Hematopoietic multipotent progenitor cell treated with erythropoietin and hydrocortisone succinate and interleukin-3 and kit ligand, for 15 days (in vitro differentiated cells): Measurements from ENCODE around the gene UBFD1.
"Not testable (repeated sequence)": the region's sequence is repeated elsewhere in the genome, so short reads cannot be mapped to it uniquely, and the experiment has no call there.

Experiments used
- DNase-seq: peaks from one replicate; pipeline ENCODE4 v3.0.0-alpha.2; 2015; ENCODE audit warnings: low spot score

The UBFD1 gene

GRCh38 chr16:23609929-23610328 lies 52.4 kb downstream of the UBFD1 start:
- no peak for DNase-seq

GRCh38 chr16:23610905-23611304 lies 53.4 kb downstream of the UBFD1 start:
- DNase-seq, result not testable (repeated sequence)

- DNase-seq, result no peak
These were observed 54.4 kb downstream of the UBFD1 start for GRCh38 chr16:23611936-23612335.

GRCh38 chr16:23615805-23616204 lies 58.3 kb downstream of the UBFD1 start:
- no peak for DNase-seq
